ENCODE results near the gene C11orf42.

- TF ChIP-seq CTCF (IDR thresholded peaks at IDR 0.05) = no peak
- no peak for TF ChIP-seq EZH2 (IDR thresholded peaks at IDR 0.05; ENCODE audit: borderline replicate concordance, insufficient read depth, low read depth, low read length, poor library complexity, severe bottlenecking)
Observed at GRCh38 chr11:6210274-6210955, 5.1 kb downstream of the C11orf42 start.

Data from B cell (primary cell).